ENCODE results near the gene DXO. TPM values are rescaled to one million over a fixed set of nuclear protein-coding genes. Genes with fewer than 3 reads are reported as not detected.
A peak's percentile ranks its signal among the peaks of the same experiment; 100 is the strongest.

Gene DXO
- total and polyA plus RNA-seq, 4 donors = 11.9 to 23.9 (median 16.9) TPM

GRCh38 chr6:31945507-31946369 is 26.2 kb downstream of the DXO start, which contains the start of gene CFB:
CFB (plus strand) TSS chr6:31946095; CDS start chr6:31946222, 127 bp downstream.
- H3K27ac ChIP-seq (ENCODE audit: low read depth in 1 of 2, low read length in 1 of 2) = peak within 1 kb of the TSS in 1 of 2 donors; percentile 89
- no peaks in the 10 kb centered on the region for H3K9me3 ChIP-seq (ENCODE audit: control insufficient read depth in 4 of 4, insufficient read depth in 3 of 4, low read length in 3 of 4)
- no peak within 1 kb of the TSS for H3K4me3 ChIP-seq
- 41 to 63% methylated on average over 11 of the region's 11 CpGs for WGBS, 2 donors
- no peak within 1 kb of the TSS for H3K9ac ChIP-seq (ENCODE audit: insufficient read depth in 1 of 2, low read length in 2 of 2)
- DNase-seq (peak; percentile 25 to 28 (median 28)), ATAC-seq (ENCODE audit: insufficient read depth, low FRiP score) (peak; percentile 86)
- H3K36me3 ChIP-seq (ENCODE audit: control insufficient read depth in 4 of 4, insufficient read depth in 4 of 4, low read length in 4 of 4) = peaks cover 0 to 4% (median 0%) of the 10 kb centered on the region in 4 donors
- peaks cover 0 to 14% (median 0%) of the 10 kb centered on the region in 5 donors for H3K4me1 ChIP-seq (ENCODE audit: control insufficient read depth in 5 of 5, insufficient read depth in 5 of 5, low read length in 5 of 5)
- peaks cover 0 to 5% (median 0%) of the 10 kb centered on the region in 3 donors for H3K27me3 ChIP-seq (ENCODE audit: control insufficient read depth in 3 of 3, insufficient read depth in 3 of 3, low read length in 2 of 3)
- TF ChIP-seq CTCF (IDR thresholded peaks at IDR 0.05; ENCODE audit: control extremely low read depth, extremely low read depth) = no peak

- Histone ChIP-seq H3K9me3 (ENCODE audit: control insufficient read depth in 4 of 4, insufficient read depth in 3 of 4, low read length in 3 of 4) (no peaks in the 10 kb centered on the region), H3K4me3 (no peak overlapping the region), H3K36me3 (ENCODE audit: control insufficient read depth in 4 of 4, insufficient read depth in 4 of 4, low read length in 4 of 4) (peaks cover 0 to 2% (median 0%) of the 10 kb centered on the region in 4 donors), H3K4me1 (ENCODE audit: control insufficient read depth in 5 of 5, insufficient read depth in 5 of 5, low read length in 5 of 5) (peaks cover 0 to 14% (median 0%) of the 10 kb centered on the region in 5 donors), H3K9ac (ENCODE audit: insufficient read depth in 1 of 2, low read length in 2 of 2) (no peak overlapping the region), H3K27ac (ENCODE audit: low read depth in 1 of 2, low read length in 1 of 2) (peak overlapping the region in 1 of 2 donors; percentile 89), H3K27me3 (ENCODE audit: control insufficient read depth in 3 of 3, insufficient read depth in 3 of 3, low read length in 2 of 3) (peaks cover 0 to 5% (median 0%) of the 10 kb centered on the region in 3 donors)
- DNase-seq = no peak
- no peak for TF ChIP-seq CTCF (IDR thresholded peaks at IDR 0.05; ENCODE audit: control extremely low read depth, extremely low read depth)
- ATAC-seq (ENCODE audit: insufficient read depth, low FRiP score) = no peak
- WGBS, 2 donors = 76 to 85% methylated on average over 9 of the region's 9 CpGs
Measured at GRCh38 chr6:31945154-31945506, 26.8 kb downstream of the DXO start.

- ATAC-seq (ENCODE audit: insufficient read depth, low FRiP score) (no peak), DNase-seq (no peak)
- Histone ChIP-seq H3K27ac (ENCODE audit: low read depth in 1 of 2, low read length in 1 of 2) (no peak overlapping the region), H3K36me3 (ENCODE audit: control insufficient read depth in 4 of 4, insufficient read depth in 4 of 4, low read length in 4 of 4) (peaks cover 0 to 2% (median 0%) of the 10 kb centered on the region in 4 donors), H3K4me1 (ENCODE audit: control insufficient read depth in 5 of 5, insufficient read depth in 5 of 5, low read length in 5 of 5) (peaks cover 0 to 11% (median 0%) of the 10 kb centered on the region in 5 donors), H3K27me3 (ENCODE audit: control insufficient read depth in 3 of 3, insufficient read depth in 3 of 3, low read length in 2 of 3) (peaks cover 0 to 5% (median 0%) of the 10 kb centered on the region in 3 donors), H3K9me3 (ENCODE audit: control insufficient read depth in 4 of 4, insufficient read depth in 3 of 4, low read length in 3 of 4) (no peaks in the 10 kb centered on the region), H3K4me3 (no peak overlapping the region), H3K9ac (ENCODE audit: insufficient read depth in 1 of 2, low read length in 2 of 2) (no peak overlapping the region)
- 81 to 89% methylated on average over 3 of the region's 3 CpGs for WGBS, 2 donors
- TF ChIP-seq CTCF (IDR thresholded peaks at IDR 0.05; ENCODE audit: control extremely low read depth, extremely low read depth) = no peak
Measured at GRCh38 chr6:31943742-31944141, 28.2 kb downstream of the DXO start.

Measured in lung (tissue), 12 donors.